Fibroblast of villous mesenchyme (primary cell): ENCODE results near the gene TBX2. TPM values are rescaled to one million over a fixed set of nuclear protein-coding genes. Genes with fewer than 3 reads are reported as not detected.

Experiments used
- DNase-seq: peaks from one replicate; pipeline ENCODE4 v3.0.0-alpha.2; 2010; ENCODE audit warnings: low read depth
- H3K4me3 ChIP-seq: 2 replicates; pipeline ENCODE4 v1.5.1; 2011; ENCODE audit warnings: low read depth, mild to moderate bottlenecking, low read length
- CTCF ChIP-seq: IDR thresholded peaks from 2 replicates; pipeline ENCODE4 v1.5.1; 2012; ENCODE audit warnings: low read depth, mild to moderate bottlenecking, low read length; ENCODE audit not compliant: insufficient read depth
- total RNA-seq: library from RNA; depleted of rRNA; stranded (reverse); fragments of >200 nt; gene quantifications from 2 replicates; pipeline ENCODE4 v1.2.3, GENCODE V29; 2012

TBX2 gene
- total RNA-seq, 1 donor = 12.5 TPM

DNA sequence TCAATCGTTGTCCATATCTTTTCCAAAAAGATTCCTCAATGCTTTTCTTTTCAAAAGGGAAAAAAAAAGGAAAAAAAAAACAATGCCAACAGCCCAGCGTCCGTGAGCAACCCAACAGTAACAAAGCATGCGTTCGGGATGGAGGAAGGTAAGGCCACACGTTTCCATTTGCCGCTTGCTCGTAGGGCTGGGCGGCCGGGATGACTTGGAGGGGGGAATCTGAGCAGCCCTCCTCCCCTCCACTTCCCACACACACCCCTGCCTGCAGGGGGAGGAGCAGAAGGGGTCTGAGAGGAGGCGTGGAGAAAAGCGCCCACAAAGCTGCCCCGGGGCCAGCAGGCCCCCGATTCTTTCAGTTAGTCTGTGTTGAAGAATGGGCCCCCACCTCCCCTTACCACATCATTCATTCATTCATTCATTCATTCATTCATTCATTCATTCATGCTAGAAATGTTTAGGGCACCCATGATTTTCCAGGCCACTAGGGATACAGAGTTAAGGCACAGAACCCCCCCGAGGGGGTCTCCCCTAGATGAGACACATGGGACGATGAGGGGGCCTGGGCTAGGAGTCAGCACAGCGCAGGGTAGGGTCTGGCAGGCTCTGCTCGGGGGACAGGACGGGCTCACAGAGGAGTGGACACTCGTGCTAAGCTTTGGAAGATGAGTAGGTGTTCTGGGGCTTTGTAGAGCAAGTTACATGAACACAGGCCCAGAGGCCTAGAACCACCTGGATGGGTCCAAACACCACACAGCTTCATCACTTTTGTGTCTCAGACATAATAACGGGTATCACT, 10.9 kb upstream of the TBX2 start:
- DNase-seq = no peak
- no peak for TF ChIP-seq CTCF
- no peak overlapping the region for H3K4me3 ChIP-seq

- TF ChIP-seq CTCF = peak; percentile 96
- no peak overlapping the region for H3K4me3 ChIP-seq
- DNase-seq = peak; percentile 66
Measured at GRCh38 chr17:61389670-61390478, 9.8 kb upstream of the TBX2 start.

DNA sequence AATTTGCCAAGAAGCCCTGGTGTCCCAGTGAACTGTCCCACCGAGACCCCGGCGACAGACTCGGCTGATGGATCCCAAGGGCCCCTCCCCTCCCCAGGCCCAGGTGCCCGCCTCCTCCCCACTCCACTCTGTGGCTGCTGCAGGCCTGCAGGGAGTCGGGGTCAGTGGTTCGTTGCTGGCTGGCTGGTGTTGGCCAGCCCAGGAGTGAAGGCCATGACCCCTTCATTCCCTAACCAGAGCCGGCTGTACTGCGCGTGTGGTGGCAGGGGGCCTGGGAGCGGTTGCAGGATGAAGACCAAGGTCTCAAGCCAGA, 9.2 kb upstream of the TBX2 start:
- no peak for DNase-seq
- no peak overlapping the region for H3K4me3 ChIP-seq
- no peak for TF ChIP-seq CTCF

- no peak for TF ChIP-seq CTCF
- no peak overlapping the region for H3K4me3 ChIP-seq
- DNase-seq = no peak
Measured at GRCh38 chr17:61391595-61392291, 7.9 kb upstream of the TBX2 start.

GRCh38 chr17:61392679-61393078, 7.0 kb upstream of the TBX2 start:
- no peak for TF ChIP-seq CTCF
- DNase-seq = no peak
- H3K4me3 ChIP-seq = no peak overlapping the region

DNA sequence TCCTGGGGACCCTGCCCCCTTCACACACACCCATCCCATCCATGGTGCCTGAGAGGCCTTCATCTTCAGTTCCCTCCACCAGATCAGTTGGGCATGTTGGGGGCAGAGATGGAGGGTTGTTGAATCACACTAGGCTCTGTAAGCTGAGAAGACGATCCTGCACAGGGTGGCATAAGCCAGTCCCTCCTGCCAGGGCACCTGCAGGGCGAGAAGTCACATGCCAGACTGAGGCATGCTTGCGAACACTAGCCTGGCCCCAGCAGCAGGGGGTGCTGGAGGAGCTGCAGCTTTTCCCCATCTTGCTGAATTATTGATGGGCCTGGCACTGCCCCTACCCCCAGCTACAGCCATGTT, 6.1 kb upstream of the TBX2 start:
- TF ChIP-seq CTCF = peak; percentile 27
- no peak for DNase-seq
- no peak overlapping the region for H3K4me3 ChIP-seq
